ENCODE data around the gene ZFYVE16.
"Not testable (repeated sequence)": the region's sequence is repeated elsewhere in the genome, so short reads cannot be mapped to it uniquely, and the experiment has no call there.

Gene ZFYVE16

GRCh38 chr5:80407735-80408483, at the start of gene ZFYVE16:
ZFYVE16 (plus strand) TSS chr5:80408064; CDS start chr5:80434148, 26,084 bp downstream.
- FAIRE-seq: peak; percentile 95

GRCh38 chr5:80360914-80361444, 46.9 kb upstream of the ZFYVE16 start:
- FAIRE-seq: no peak

GRCh38 chr5:80364892-80365291, 43.0 kb upstream of the ZFYVE16 start:
- FAIRE-seq: no peak

- FAIRE-seq: no peak
These were observed 39.0 kb upstream of the ZFYVE16 start for GRCh38 chr5:80368661-80369480.

- FAIRE-seq: no peak
These were observed 38.3 kb upstream of the ZFYVE16 start for GRCh38 chr5:80369521-80369920.

GRCh38 chr5:80370390-80370789, 37.5 kb upstream of the ZFYVE16 start:
- FAIRE-seq: no peak

- no peak for FAIRE-seq
These were observed 35.1 kb upstream of the ZFYVE16 start for GRCh38 chr5:80372780-80373179.

GRCh38 chr5:80374188-80374587, 33.7 kb upstream of the ZFYVE16 start:
- FAIRE-seq: no peak

- FAIRE-seq: no peak
These were observed 31.3 kb upstream of the ZFYVE16 start for GRCh38 chr5:80376557-80376956.

GRCh38 chr5:80382488-80382887, 25.4 kb upstream of the ZFYVE16 start:
- FAIRE-seq: no peak

- FAIRE-seq: no peak
These were observed 20.6 kb upstream of the ZFYVE16 start for GRCh38 chr5:80387063-80387768.

- no peak for FAIRE-seq
These were observed 18.3 kb upstream of the ZFYVE16 start for GRCh38 chr5:80389580-80389979.

- not testable (repeated sequence) for FAIRE-seq
These were observed 17.5 kb upstream of the ZFYVE16 start for GRCh38 chr5:80390413-80390812.

GRCh38 chr5:80391267-80391666, 16.6 kb upstream of the ZFYVE16 start:
- not testable (repeated sequence) for FAIRE-seq

- no peak for FAIRE-seq
These were observed 8.2 kb upstream of the ZFYVE16 start for GRCh38 chr5:80399526-80400239.

- FAIRE-seq: not testable (repeated sequence)
These were observed 7.5 kb upstream of the ZFYVE16 start for GRCh38 chr5:80400368-80400767.

GRCh38 chr5:80403782-80404181, 4.1 kb upstream of the ZFYVE16 start:
- FAIRE-seq: no peak

GRCh38 chr5:80406980-80407734, 707 bp upstream of the ZFYVE16 start:
- peak; percentile 81 for FAIRE-seq

GRCh38 chr5:80408484-80409366, 861 bp downstream of the ZFYVE16 start:
- no peak for FAIRE-seq

- FAIRE-seq: peak; percentile 72
These were observed 1.6 kb downstream of the ZFYVE16 start for GRCh38 chr5:80409367-80409966.
